Activated naive CD4-positive, alpha-beta T cell (primary cell): ENCODE measurements around the gene LANCL1.
"Not testable (repeated sequence)": the region's sequence is repeated elsewhere in the genome, so short reads cannot be mapped to it uniquely, and the experiment has no call there.

ENCODE experiments used
- DNase-seq, 4 experiments: peaks; one replicate each; lab custom pipeline; 2025; lab: John Stamatoyannopoulos, UW

The LANCL1 gene

DNA sequence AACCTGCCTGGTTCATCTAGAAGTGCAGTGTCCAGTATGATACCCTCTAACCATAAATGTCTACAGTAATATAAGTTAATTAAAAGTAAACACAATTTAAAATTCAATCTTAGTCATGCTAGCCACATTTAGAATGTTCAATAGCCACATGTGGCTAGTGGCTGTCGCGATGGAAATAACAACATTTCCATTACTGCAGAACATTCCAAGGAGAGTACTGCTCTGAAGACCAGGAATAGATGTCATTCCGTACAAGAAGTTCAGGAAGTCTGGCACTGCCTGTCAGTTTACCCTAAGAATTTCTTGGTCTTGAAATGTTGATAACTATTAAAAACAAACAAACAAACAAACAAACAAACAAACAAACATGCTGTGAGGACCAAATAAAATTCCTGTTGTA, 17.2 kb downstream of the LANCL1 start:
- no peak for DNase-seq

DNA sequence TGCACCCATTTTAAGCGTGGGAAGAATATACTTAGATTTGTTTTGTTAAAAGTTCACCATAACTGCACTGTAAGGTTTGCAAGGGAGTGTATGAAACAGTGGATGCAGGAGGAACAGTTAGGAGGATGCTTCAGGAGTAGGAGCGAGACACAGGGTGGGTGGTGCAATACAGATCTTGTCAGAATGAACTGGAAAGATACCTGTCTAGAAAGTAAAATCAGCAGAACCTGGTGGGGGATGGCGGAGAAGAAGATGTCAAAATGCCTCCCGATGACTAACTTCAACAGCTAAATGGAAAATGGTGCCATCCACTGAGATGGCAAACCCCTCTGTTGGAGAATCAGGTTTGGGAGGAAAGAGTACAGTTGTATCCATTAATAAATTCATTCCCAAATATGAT, 18.2 kb downstream of the LANCL1 start:
- no peak for DNase-seq

DNA sequence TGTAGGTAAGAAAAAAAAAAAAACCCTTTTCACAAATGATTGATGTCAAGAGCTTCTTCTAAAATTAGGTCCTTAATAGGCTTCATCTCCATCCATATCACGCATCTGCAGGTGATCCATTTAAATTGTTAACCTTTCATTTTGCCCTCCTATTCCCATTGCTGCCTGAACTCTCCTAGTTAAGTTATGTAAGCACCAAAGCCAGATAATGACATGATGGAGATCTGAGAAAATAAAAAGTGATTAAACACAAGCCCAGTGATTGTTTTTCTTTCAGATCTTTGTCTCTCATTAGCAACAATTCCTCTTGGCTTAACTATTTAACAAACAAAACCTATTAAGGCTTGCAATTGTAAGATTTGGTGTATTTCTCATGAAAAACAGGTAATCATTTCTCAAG, 20.0 kb downstream of the LANCL1 start:
- DNase-seq: no peak

DNA sequence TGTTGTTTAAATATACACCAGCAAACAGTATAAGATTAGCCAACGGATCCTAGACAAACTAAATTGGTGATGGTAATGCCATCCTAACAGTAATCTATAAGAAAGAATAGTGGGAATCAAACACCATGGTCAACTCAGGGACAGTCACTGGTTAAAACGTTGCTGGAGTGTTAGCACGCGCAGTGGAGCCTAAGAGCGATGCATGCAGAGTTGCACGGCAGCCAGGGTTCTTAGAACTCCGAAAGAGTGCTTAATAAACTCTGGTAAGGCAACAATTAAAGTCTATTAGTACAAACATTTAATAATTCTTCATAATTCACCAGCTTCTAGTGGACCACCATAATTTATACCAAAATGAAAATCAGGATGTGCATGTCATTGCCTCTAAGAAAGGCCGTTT, 22.2 kb downstream of the LANCL1 start:
- no peak for DNase-seq

DNA sequence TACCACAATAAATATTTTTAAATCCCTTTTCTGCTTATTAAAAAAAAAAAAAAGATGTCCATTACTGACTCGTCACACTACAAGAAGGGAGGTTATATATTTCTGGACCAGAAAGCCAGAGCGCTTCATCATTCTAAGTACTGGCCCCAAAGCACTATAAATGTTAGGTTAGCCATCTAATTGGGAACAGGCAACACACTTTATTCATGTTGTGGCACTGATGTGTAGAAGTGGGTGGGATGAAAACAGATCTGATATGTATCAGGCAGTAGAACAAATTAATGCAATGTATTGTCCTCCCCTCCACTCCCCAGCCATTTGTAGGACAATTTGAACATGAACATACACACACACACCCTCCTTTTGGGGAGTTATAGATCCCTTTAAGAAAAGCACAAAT, 24.4 kb downstream of the LANCL1 start:
- no peak for DNase-seq

DNA sequence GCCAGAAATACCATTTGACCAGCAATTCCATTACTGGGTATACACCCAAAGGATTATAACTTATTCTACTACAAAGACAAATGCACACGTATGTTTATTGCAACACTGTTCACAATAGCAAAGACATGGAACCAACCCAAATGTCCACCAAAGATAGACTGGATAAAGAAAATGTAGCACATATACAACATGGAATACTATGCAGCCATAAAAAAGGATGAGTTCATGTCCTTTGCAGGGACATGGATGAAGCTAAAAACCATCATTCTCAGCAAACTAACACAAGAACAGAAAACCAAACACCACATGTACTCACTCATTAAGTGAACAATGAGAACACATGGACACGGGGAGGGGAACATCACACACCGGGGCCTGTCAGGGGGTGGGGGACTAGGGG, 25.6 kb downstream of the LANCL1 start:
- DNase-seq: not testable (repeated sequence)

DNA sequence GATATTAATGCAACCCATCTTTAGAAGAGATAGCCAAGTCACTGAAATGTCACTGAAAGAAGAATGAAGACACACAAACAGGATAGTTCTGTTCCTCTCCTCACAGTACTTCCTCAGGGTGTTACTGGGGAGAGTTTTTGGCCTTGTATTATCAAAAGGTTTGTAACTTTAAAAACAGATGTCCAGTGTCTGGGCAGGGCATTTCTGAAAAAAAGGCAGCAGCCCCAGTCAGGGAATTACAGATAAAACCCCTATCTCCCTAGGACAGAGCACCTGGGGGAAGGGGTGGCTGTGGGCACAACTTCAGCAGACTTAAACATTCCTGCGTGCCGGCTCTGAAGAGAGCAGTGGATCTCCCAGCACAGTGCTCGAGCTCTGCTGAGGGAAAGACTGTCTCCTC, 30.8 kb downstream of the LANCL1 start:
- DNase-seq: no peak

DNA sequence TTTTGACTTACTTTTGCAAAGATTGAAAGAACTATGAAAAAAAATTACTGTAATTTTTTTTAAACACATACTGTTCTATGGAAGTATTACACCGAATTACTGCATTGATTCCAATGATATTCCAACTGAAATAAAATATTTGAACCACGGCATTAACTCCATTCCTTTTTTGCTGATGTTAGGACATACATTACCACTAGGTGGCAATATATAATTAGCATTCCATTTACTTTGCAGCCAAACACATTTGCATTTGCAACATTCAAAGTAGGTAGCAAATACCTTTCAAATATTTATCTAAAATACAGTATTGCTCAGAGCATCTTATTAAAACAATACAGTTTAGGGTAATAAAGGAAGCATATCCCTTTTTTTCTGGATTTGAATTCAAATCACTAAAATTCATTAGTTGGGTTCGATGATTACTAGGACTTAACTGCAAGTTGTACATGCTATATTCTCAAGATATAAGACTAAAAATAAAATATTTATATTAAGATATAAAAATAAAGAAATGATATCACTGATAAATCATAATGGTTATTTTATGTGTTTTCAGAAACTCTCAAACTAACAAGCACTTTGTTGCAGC, 31.3 kb downstream of the LANCL1 start:
- no peak for DNase-seq

GRCh38 chr2:210443527-210443926, 33.0 kb downstream of the LANCL1 start:
- no peak for DNase-seq

GRCh38 chr2:210442878-210443277, 33.7 kb downstream of the LANCL1 start:
- DNase-seq: no peak

- DNase-seq: no peak
Measured at GRCh38 chr2:210442457-210442856, 34.1 kb downstream of the LANCL1 start.

DNA sequence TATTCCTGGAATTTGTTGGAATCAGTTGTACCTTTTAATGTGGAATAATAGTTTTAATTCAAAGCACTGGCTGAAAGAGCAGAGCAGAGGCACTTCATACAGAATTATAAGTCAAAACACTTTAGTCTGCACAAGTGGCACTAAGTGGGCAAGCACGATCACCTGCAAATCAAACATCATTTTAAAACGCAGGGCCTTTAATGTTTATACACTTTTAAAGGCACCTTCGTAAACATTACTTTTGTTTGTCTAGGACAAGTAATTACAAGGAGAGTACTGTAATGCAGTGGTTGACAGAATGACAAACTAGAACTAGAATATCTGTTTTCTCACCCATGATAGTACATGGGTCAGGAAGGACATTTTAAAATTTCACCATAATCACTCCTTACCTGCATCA, 36.4 kb downstream of the LANCL1 start:
- no peak for DNase-seq

- no peak for DNase-seq
Measured at GRCh38 chr2:210435439-210435838, 41.1 kb downstream of the LANCL1 start.

- DNase-seq: no peak
Measured at GRCh38 chr2:210432633-210433032, 43.9 kb downstream of the LANCL1 start.

- DNase-seq: no peak
Measured at GRCh38 chr2:210429403-210430137, 47.0 kb downstream of the LANCL1 start.

DNA sequence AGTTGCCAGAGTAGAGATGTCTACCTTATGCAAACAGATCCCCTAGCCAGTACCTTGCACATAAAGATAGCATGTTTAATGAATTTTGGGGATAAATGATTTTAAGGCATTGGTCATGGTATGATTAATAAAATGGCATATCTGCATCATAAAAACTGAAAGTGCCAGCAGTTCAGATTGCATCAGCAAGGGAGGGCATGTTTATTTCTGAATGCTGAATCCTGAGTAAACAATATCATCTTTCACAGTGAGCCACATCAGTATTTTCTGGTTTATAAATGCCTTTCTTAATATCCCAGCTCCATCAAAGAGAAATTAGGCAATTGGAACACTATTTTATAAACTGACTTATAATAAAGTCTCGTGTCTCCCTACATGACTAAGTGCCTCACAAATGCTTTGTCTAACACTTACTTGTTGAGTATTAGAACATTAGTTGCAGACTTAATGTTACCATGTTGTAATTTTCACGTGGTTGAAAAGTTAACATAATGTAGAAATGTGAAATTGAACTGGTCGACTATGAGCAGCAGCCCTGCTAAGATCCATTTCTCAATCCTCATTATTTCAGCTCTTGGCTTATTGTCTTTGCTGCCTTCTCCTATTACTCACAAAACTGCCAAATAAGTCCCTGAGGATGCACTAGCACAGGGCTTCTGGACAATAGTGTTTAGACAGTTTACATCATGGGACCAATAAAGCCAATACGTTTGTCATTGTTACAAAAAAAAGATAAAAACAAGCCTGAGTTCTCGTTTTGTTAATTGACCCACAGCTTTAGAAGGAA, 48.0 kb downstream of the LANCL1 start:
- no peak for DNase-seq

DNA sequence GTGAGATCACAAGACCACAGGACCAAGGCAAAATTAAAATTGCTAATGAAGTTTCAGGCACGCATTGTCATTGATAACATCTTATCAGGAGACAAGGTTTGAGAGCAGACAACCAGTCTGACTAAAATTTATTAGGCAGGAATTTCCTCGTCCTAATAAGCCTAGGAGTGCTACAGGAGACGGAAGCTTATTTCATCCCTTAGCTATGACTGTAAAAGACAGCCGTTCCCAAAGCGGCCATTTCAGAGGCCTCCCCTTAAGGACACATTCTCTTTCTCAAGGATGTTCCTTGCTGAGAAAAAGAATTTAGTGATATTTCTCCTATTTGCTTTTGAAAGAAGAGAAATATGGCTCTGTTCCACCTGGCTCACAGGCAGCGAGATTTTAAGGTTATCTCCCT, 49.2 kb downstream of the LANCL1 start:
- not testable (repeated sequence) for DNase-seq

- no peak for DNase-seq
Measured at GRCh38 chr2:210422366-210422765, 54.2 kb downstream of the LANCL1 start.

GRCh38 chr2:210421916-210422315, 54.6 kb downstream of the LANCL1 start:
- DNase-seq: no peak

- no peak for DNase-seq
Measured at GRCh38 chr2:210412660-210413059, 63.9 kb downstream of the LANCL1 start.

DNA sequence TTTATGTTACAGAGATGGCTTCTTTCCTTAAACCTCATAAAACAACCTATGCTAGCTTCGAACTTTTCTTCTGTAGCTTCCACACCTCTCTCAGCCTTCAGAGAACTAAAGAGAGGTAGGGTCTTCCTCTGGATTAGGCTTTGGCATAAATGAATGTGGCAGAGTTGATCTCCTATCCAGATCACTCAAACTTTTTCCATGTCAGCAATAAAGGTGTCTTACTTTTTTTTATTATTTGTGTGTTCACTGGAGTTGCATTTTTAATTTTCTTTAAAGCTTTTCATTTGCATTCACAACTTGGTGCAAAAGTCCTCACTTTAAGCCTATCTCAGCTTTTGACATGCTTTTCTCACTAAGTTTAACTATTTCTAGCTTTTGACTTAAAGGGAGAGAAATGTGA, 66.0 kb downstream of the LANCL1 start:
- no peak for DNase-seq

- no peak for DNase-seq
Measured at GRCh38 chr2:210399440-210400041, 77.0 kb downstream of the LANCL1 start.

DNA sequence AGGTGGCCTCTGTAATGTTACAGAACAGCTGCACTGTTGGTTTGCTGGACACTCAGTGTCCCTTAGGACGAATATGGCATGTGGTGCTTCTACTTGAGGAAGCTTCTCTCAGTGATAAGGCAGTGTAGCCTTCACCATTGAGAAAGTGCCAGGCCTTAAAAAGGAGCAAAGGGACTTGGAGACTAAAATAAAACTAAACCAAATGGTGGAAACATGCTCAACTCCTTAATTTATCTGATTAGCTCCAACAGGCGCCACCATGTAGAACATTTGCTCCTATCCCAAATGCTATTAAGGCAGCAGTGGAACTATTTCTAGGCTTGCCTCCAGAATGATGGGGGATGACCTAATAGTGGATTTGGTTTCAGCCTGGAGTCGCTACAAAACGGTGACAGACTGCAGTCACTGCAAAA, 84.1 kb downstream of the LANCL1 start:
- no peak for DNase-seq
